PFSK-1 (cell line): Measurements from ENCODE around the gene OR52B2.

Source experiments
- POLR2AphosphoS5 ChIP-seq: IDR thresholded peaks from 2 replicates; pipeline ENCODE4 v1.6.1; 2012; ENCODE audit warnings: low read depth, mild to moderate bottlenecking, control low read depth, low read length, moderate library complexity
- SIN3A ChIP-seq: IDR thresholded peaks from 2 replicates; pipeline ENCODE4 v1.6.1; 2012; ENCODE audit warnings: mild to moderate bottlenecking, low read length, moderate library complexity, borderline replicate concordance; ENCODE audit not compliant: insufficient read depth
- TF ChIP-seq, protein P1 (sequence below), 2 experiments: IDR thresholded peaks; 2 replicates each; pipeline versions ENCODE4 v1.6.1 to v1.8.0; 2011 to 2012; ENCODE audit warnings: low read depth in 2 of 2, low read length in 2 of 2, control low read depth in 1 of 2, inconsistent platforms in 1 of 2, mild to moderate bottlenecking in 1 of 2, moderate library complexity in 1 of 2; ENCODE audit not compliant: insufficient read depth in 1 of 2

DNA sequence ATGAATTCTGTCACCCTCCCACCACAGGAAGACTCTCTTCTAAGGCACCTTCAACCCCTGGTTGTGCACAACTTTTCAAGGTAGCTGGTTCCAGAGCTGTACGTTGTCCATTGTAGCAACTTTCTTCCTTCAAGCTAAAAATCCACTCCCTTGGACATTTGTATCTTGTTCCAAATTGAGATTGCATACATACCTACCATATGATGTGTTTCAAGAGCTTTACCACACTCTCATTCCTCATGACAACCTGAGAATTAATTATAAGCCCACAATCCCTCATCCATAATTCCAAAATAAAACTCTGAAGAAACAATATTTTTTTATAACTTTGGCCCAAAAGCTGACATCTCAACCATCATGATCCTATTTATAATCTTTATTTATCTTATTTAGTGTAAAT, 31.9 kb upstream of the OR52B2 start:
- TF ChIP-seq, protein P1, sequence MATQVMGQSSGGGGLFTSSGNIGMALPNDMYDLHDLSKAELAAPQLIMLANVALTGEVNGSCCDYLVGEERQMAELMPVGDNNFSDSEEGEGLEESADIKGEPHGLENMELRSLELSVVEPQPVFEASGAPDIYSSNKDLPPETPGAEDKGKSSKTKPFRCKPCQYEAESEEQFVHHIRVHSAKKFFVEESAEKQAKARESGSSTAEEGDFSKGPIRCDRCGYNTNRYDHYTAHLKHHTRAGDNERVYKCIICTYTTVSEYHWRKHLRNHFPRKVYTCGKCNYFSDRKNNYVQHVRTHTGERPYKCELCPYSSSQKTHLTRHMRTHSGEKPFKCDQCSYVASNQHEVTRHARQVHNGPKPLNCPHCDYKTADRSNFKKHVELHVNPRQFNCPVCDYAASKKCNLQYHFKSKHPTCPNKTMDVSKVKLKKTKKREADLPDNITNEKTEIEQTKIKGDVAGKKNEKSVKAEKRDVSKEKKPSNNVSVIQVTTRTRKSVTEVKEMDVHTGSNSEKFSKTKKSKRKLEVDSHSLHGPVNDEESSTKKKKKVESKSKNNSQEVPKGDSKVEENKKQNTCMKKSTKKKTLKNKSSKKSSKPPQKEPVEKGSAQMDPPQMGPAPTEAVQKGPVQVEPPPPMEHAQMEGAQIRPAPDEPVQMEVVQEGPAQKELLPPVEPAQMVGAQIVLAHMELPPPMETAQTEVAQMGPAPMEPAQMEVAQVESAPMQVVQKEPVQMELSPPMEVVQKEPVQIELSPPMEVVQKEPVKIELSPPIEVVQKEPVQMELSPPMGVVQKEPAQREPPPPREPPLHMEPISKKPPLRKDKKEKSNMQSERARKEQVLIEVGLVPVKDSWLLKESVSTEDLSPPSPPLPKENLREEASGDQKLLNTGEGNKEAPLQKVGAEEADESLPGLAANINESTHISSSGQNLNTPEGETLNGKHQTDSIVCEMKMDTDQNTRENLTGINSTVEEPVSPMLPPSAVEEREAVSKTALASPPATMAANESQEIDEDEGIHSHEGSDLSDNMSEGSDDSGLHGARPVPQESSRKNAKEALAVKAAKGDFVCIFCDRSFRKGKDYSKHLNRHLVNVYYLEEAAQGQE (IDR thresholded peaks at IDR 0.05; ENCODE audit: insufficient read depth in 1 of 2, low read depth in 2 of 2, low read length in 2 of 2): no peak
- TF ChIP-seq POLR2AphosphoS5 (no peak), SIN3A (no peak)
